NCI-H1436 (cell line): ENCODE data around the gene CARMIL1.

Experiments
- DNase-seq: peaks from one replicate; lab custom pipeline; 2025; lab: John Stamatoyannopoulos, UW

The CARMIL1 gene

DNA sequence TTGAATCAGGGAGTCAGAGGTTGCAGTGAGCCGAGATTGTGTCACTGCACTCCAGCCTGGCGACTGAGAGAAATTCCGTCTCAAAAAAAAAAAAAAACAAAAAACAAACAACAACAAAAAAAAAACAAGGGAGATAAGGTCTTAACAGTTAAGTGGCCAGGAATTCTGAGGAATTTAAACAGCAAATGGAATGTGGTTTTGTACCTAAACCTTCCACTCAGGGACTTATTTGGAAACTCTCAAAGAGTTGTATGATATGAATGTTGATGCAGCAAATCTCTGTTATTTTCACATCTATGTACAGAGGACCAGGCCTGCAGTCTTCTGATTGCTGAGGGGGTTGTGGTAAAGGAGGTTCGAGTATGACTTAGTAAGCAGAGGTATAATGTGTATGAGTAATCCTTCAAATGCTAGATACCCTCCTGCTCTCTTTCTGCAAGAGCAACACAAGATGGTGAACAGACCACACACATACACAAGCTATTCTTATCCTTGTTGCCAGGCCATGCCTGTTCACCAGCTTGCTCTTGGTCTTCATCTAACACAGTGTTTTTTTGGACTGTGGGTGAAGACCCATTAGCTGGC is 197.9 kb downstream of the CARMIL1 start:
- DNase-seq: no peak

DNA sequence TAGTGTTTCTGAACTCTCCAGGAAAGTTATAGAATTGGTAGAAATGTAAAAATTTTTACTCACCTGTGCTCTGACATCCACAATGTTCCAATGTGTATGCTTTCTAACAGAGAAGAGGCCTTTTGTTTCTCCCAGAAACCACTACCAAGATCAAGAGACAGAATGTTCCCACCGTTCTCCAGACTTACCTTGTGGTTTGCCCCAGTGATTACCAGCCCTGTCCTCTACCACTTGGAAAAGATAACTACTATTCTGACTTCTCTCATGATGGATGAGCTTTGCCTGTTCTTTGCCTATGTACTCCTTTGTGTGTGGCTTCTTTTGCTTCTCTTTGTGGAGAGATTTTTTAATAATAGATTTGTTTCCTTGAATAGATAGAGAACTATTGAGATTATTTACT is 199.8 kb downstream of the CARMIL1 start:
- DNase-seq: no peak

DNA sequence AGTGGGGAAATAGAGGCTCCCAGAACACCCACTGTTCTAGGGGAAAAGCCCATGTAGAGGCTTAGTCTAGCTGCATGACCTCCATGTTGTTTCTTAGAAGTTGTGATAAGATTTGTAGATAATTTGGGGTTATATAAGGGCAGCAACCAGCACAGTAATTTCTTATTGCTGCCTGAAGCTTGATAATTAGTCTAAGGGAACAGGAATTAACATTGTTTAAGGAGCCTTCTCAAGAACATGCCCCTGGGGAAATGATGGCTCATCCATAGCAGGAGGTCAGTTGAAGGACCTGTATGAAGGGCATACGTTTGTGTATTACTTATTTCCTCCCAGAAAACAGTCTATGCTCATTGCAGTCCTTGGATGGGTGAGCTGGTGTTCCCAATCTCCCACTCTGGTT is 202.1 kb downstream of the CARMIL1 start:
- no peak for DNase-seq

DNA sequence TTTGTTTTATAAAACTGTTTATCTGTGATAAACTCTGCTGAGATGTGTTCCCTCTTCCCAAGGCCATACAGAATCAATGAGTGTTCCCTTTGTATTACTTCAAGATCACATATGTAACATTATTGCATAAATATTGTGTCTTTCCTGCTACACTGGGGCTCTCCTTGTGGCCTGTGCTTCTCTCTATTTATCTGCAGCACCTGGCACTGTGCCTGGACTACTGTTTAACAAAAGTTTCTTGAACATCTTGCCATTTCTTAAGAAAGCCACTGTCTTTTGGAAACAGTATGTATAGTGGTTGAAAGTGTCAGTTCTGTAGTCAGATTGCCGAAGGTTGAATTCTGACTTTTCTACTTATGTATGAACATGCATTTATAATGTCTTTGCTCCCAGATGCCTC is 203.8 kb downstream of the CARMIL1 start:
- DNase-seq: no peak

DNA sequence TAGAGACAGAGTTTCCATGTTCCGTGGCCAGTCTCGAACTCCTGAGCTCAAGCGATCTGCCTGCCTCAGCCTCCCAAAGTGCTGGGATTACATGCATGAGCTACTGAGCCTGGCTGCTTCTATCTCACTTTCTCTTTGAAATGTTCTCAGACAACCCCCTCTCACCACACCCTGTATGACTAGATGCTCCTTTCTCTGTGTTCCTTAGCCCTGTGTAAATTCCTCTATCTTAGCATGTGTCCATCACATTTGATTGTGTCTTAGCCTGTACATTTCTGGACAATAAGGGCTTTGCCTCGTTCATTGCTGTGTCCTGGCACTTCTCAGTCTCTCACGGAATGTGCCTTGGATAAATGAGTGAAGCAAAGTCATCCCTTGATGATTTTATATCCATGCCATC is 204.8 kb downstream of the CARMIL1 start:
- DNase-seq: no peak

DNA sequence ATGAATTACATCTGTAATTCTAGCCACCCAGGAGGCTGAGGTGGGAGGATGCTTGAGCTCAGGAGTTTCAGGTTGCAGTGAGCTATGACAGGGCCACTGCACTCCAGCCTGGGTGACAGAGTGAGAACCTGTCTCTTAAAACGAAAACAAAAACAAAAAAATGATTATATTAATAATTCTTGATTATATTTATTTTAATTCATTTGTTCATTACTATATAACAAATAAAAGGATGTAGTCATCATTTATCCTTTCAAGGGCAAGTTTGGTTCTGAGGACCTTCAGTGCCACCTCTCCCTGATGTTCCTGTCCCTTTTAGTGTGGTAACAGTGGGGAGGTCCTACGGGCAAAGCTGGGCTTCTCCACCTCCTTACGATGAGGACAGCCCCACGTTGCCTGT is 205.7 kb downstream of the CARMIL1 start:
- no peak for DNase-seq

DNA sequence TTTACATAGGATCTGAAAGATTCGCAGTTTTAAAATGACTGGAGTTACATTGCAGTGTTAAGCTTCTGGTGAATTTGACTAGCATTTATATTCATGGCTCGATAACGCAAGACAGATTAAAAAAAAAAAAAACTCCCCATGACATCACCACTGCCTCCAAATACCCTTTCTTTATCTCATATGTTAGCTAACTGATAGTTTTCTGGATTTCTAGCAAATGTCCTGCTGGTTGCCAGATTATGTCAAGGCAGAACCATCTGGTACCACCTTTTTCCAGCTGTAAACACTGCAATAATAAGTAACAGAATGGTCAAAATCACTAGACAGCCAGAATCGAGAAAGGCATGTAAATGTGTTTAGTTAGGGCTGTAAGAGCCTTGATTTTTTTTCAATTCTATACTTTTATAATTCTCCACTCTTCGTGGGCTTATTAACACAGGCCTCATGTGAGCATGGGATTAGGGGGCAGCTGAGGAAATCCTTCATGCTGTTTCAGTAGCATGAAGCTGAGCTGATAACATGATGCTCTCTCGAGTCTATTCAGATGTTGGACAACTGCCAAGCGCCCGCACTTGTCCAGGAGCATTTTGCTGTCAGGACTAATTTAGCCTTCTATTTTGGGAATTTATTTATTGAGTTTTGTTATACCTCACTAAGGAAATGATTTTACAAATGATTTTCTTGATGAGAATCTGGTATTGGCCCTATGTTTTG is 206.8 kb downstream of the CARMIL1 start:
- DNase-seq: peak; percentile 73

DNA sequence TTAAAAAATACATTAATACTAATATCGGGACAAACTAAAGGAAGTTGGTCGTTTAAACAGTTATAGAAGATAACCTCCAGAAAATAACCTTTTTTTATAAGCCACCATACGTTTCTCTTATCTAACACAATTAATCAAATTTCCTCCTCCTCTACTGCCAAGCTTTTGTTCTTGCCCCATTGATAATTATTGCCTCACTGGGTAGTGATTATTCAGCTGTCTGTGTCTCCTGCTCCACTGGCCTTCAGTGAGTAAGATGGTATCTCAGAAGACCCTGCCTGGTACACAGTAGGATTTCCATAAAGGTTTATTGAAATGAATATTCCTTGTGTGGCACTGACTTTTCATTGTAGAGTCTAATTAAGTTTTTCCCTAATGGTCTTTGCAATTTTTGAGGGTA is 207.4 kb downstream of the CARMIL1 start:
- no peak for DNase-seq

DNA sequence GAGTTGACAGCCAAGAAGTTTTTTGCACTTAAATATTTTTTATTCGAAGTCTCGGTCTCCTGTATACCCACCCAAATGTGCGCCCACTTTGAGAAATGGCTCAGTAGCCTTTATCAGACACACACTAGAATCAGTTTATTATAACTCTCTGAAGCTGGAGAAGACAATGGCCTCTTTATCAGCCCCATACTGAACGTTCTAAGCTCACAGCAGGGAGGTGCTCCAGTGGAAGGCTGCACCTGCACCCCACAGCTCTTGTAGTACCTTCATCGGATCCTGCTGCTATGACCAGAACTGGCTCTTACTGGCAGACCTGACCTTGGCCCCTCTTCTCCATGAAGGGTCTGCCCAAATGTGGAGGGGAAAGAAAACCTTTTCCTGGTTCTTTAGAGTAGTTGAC is 207.8 kb downstream of the CARMIL1 start:
- no peak for DNase-seq

DNA sequence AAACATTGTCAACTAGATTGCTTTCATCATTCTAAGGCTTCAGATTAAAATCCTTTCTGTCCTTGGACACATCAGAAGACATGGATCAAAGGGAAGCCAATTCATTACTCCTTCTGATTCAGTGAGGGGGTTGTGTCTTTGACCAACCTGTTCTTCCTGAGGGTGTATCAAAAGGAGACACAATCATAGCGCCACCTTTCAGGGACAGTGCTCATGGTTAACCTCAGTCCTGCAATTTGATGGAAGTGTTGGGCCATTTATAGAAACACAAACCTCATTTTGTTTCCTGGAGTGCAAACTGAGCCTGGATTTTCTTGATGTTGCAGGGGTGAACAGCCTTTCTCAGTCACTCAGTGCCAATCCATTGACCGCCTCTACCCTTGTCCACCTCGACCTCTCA is 209.0 kb downstream of the CARMIL1 start:
- DNase-seq: no peak

DNA sequence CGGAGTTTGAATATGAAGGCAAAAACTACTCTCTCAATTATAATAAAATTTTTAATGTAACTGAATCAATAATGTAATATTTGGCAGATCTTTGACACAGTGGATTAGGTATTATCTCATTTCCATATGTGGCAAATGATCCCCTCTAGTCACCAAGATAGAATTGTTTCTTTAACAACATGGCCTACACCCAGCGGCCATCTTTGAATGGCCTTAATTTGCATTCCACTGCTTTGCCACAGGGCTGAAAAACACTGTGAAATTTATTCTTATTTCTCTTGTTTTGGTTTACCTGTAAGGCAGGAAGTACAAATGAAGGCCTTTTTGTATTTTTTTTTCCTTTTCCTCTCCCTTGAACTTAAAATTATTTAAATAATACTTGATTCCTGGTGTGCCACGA is 210.2 kb downstream of the CARMIL1 start:
- DNase-seq: no peak

DNA sequence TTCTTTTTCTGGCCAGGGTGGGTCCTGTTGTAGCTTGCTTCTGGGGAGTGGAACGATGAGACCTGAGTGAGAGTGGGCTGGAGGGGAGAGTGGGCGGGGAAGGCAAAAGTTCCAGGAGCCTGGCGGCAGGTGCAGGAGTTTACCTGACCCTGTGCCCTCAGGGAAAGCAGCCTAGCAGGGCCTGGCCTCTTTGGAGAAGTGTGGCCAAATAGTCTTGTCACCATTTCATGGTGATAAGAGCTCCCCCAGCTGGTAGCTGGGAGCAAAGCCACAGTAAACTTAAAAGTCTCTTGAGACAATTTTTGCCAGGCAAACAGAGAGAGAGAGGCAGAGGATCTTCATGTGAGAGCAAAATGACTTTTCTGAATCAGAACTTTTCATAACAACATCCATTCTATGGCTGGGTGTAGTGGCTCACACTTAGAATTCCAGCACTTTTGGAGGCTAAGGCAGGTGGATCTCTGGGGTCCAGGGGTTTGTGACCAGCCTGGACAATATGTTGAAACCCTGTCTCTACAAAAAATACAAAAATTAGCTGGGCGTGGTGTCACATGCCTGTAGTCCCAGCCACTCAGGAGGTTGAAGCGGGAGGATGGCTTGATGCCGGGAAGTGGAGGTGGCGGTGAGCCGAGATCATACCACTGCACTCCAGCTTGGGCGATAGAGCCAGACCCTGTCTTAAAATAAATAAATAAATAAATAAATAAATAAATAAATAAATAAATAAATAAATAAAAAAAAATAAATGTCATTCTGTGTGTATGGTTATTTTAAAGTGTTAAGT is 211.0 kb downstream of the CARMIL1 start:
- peak; percentile 82 for DNase-seq

DNA sequence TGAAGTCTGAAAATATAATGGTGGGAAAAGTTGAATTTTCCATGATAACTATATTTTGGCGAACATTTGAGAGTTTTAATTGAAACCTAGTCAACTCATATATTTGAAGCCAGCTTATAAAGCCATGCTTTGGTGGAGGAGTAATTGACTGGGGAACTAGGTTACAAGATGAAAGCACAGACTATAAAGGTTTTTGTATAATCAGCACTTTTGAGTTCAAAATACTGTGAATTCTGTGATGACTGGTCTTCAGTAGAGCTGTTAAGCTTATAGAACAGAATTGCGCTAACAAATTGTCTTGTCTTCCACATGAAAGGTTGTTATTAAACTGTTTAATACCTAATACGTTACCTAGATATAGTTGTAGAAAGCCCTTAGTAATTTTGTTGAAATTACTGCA is 213.8 kb downstream of the CARMIL1 start:
- no peak for DNase-seq

DNA sequence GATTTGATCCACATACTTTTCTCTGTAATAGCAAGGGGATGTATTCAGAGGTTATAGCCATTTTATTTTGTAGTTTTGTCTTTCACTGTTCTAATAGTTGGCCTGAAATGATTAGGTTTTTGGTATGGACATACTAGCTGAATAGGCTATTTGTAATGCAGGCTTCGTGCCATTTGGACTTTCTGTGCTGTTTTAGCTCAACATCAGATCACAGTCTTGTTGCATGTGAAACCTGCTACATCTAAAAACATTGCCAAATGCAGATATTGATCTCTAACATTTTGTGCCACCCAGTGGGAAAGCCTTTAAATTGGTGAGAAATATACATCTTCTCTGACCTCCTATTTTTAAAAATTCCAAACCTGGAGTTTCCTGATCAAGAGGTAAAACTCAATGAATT is 215.3 kb downstream of the CARMIL1 start:
- DNase-seq: no peak

DNA sequence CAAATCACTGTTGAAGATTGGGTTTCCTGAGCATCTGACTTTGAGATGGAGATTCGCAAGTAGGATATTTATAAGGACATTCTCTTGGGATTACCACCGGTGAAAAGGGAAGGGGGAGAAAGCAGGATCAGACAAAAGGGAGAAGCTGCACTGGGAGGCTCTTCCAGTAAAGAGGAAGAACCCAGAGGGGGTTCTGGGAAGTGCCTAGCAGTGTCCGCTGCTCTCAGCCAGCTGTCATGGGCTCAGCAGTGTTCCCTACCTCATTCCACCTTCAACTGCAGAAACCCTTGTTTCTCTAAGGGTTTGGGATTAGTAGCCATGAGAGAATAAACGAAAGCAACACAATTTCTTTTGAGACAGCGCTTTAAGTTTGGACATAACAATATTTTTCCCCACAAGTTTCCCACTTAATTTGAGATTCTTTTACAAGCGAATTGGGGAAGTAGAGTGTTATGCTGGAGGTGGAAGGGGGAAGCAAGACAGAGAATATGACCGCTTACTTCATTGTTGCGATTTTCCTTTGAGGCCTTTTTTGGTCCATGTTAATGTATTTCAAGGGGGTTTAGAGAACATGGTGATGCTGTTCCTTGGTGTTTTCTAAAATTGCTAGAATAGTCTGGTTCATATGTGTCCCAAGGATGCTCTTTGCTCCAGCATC is 218.3 kb downstream of the CARMIL1 start:
- no peak for DNase-seq

DNA sequence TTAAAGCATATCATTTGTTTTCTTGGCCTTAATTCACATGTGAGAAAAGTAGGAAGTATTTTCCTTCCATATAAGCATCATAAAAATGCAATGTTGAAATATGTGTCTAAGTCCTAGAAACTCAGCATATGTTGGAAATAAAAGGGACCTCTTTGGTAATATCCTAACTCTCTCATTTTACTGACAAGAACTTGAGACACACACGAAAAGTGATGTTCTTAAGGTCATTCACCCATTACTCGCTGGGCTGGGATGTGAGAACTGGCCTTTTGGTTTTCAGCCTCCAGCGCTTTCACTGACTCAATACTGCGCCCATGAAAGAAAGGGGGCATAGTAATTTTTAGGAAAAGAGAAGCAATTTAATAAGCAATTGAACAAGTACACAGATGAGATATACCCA is 219.3 kb downstream of the CARMIL1 start:
- no peak for DNase-seq

DNA sequence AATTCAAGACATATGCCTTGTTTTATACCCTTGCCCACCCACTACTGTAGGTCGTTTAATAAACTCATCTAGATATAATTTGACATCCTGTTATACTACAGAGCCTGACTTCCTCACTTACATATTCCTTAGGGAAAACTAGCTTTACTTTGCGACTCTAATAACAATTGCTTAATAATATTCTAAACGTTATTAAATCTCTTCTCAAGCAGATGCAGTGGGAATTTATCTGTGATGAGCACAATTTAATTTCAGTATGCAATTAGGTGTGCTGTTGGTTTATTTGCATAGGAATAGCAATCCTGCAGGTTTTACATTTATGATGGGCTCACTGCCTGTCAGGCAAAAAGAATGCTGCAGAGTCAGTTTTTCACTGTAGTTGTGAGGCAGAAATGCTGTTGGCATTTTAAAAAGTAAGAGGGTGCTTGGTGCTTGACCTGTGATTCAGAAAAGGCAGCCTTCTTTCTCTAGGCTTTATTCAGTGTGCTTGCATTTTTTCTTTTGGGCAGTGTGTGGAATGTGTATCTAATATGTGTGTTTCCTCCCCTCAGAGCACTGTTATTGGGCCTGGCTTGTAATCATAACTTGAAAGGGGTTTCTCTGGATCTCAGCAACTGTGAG is 220.6 kb downstream of the CARMIL1 start:
- DNase-seq: no peak

DNA sequence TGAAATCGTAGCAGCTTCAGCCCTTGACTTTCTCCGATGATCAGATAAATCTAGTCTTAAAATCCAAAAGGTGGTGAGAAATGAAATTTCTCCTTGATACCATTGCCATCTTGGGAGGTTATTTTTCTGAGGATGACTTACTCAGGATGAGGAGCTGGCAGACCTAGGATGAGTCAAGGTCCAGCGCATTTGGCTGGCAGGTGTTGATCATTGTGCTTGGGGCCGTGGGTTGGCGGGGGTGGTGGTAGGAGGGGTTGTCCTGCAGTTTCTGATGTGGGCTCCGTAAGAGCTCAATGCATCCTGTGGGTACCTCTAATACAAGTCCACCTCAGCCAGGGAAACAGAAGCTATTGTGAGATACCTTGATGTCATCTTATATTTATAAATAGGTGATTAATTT is 224.5 kb downstream of the CARMIL1 start:
- DNase-seq: no peak

DNA sequence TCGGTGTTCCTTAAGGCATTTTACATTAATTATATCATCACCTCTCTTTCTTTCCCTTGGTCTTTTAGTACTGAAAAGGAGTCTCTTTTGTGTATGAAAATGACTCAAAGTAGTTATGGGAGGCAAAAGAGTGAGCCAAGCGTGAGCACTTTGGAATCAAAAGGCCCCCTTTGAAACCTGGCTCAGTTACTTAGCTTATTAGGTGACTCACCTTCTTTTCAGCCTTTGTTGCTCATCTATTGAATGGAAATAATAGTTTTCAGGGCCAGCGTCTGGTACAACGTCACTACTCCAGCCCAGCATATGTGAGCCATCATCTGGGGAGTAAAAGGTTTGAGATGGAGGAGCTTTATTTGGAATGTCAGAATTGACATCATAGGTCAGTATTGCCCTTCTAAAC is 225.5 kb downstream of the CARMIL1 start:
- peak; percentile 39 for DNase-seq

DNA sequence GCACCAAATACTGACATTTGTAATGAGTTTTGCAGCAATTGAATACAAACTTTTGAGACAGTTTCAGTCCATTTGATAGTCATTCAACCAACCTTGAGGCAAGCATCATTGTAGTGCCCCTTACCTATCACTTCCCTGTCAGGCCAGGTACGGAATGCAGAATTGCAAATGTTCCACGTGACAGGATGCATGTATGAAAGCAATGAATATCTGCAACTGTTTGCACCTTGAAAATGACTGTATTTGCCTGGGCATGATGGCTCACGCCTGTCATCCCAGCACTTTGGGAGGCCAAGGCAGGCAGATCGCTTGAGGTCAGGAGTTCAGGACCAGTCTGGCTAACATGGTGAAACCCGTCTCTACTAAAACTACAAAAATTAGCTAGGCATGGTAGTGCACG is 226.8 kb downstream of the CARMIL1 start:
- DNase-seq: no peak

DNA sequence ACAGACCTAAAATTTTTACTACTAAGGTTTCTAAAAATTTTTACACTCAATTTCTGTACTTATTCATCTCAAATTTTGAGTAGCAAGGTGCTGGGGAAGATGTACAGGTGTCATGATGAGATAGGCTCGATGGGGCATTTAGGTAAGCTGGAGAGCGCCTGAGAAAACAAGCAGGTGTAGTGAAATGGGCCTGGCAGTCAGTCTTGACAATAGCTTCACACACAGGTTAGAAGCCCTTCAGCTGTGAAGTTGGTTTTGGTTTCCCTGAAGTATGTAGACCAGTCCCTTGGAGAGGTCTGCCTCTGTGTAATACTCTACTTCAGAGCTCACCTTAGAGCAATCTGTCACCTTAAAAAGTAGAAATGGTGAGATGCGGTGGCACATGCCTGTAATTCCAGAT is 228.9 kb downstream of the CARMIL1 start:
- no peak for DNase-seq

DNA sequence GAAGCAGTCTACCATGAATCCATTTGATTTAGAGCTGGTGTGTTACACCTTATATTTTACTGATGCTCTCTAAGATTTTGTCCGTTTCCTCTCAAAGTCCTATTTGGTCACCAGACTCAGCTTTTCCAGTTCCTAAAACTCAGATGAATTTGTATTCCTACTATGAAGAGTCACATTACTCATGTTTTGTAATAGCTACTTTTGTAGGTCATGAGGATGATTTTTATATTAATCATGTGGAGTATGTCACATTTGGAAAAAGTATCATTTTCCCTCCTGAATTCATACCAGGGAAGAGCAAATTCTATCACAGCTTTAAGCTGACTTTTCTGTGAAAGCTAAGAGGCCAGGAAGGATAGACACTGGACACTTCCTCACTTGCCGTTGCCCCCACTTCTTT is 232.2 kb downstream of the CARMIL1 start:
- DNase-seq: no peak
